Measurements from ENCODE around the gene BBS1. TPM values are rescaled to one million over a fixed set of nuclear protein-coding genes. Genes with fewer than 3 reads are reported as not detected.

BBS1 gene
- total RNA-seq, 1 donor from 2014 or later = 8.2 TPM

DNA sequence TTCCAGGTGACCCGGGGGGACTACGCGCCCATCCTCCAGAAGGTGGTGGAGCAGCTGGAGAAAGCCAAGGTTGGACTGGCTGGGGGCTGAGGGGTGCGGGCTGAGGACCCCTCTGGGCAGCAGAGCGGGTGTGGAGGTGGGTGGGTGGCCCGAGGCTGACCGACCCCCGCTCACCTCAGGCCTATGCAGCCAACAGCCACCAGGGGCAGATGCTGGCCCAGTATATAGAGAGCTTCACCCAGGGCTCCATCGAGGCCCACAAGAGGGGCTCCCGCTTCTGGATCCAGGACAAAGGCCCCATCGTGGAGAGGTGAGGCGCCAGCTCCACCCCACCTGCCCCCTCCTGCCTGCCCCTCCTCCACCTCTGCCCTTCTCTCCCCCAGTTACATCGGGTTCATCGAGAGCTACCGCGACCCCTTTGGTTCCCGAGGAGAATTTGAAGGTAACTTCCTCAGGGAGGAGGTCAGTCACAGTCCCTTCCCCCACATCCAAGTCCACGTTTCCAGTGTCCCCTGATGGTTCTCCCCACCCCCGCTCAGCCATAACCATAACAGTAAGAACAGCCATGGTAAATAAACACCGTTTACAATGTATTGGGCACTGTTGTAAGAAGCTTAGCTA is 19.0 kb upstream of the BBS1 start:
- DNase-seq (ENCODE audit: low read depth) (no peak), FAIRE-seq (no peak)
- TF ChIP-seq, protein P1, sequence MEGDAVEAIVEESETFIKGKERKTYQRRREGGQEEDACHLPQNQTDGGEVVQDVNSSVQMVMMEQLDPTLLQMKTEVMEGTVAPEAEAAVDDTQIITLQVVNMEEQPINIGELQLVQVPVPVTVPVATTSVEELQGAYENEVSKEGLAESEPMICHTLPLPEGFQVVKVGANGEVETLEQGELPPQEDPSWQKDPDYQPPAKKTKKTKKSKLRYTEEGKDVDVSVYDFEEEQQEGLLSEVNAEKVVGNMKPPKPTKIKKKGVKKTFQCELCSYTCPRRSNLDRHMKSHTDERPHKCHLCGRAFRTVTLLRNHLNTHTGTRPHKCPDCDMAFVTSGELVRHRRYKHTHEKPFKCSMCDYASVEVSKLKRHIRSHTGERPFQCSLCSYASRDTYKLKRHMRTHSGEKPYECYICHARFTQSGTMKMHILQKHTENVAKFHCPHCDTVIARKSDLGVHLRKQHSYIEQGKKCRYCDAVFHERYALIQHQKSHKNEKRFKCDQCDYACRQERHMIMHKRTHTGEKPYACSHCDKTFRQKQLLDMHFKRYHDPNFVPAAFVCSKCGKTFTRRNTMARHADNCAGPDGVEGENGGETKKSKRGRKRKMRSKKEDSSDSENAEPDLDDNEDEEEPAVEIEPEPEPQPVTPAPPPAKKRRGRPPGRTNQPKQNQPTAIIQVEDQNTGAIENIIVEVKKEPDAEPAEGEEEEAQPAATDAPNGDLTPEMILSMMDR (IDR thresholded peaks at IDR 0.05; ENCODE audit: insufficient read depth, low read length, severe bottlenecking) = peak; percentile 48
- peaks cover 53% of the 10 kb centered on the region for H3K36me3 ChIP-seq (ENCODE audit: control insufficient read depth, insufficient read depth, low read length)
- no peaks in the 10 kb centered on the region for H3K27me3 ChIP-seq (ENCODE audit: control insufficient read depth, insufficient read depth, low read length)
- no peak overlapping the region for H3K4me3 ChIP-seq (ENCODE audit: low read depth, low read length)

- peak; percentile 64 for FAIRE-seq
- H3K27me3 ChIP-seq (ENCODE audit: control insufficient read depth, insufficient read depth, low read length) = no peaks in the 10 kb centered on the region
- TF ChIP-seq, protein P1 (IDR thresholded peaks at IDR 0.05; ENCODE audit: insufficient read depth, low read length, severe bottlenecking) = no peak
- peaks cover 51% of the 10 kb centered on the region for H3K36me3 ChIP-seq (ENCODE audit: control insufficient read depth, insufficient read depth, low read length)
- no peak for DNase-seq (ENCODE audit: low read depth)
- no peak overlapping the region for H3K4me3 ChIP-seq (ENCODE audit: low read depth, low read length)
Observed at GRCh38 chr11:66492161-66492865, 18.1 kb upstream of the BBS1 start.

GRCh38 chr11:66493130-66493529 is 17.3 kb upstream of the BBS1 start:
- no peak for FAIRE-seq
- Histone ChIP-seq H3K36me3 (ENCODE audit: control insufficient read depth, insufficient read depth, low read length) (peaks cover 47% of the 10 kb centered on the region), H3K27me3 (ENCODE audit: control insufficient read depth, insufficient read depth, low read length) (no peaks in the 10 kb centered on the region)

DNA sequence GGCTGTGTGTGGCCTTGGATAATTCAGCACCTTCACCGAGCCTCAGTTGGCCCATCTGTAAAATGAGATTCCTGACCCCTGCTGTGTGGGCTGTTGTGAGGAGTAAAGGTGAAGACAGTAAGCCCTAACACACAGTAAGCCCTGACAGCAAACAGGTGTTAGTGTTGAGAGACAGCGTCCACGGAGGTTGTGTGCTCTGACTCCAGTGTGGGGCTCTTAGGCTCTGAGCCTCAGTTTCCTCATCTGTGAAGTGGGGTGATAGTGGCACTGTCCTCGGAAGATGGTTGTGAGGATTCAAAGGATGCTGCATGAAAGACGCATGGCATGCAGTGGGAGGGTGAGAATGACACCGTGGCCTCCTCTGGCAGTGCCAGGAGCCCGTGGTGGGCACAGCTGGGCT is 16.0 kb upstream of the BBS1 start:
- DNase-seq (ENCODE audit: low read depth) (no peak), FAIRE-seq (peak; percentile 64)
- Histone ChIP-seq H3K36me3 (ENCODE audit: control insufficient read depth, insufficient read depth, low read length) (peaks cover 43% of the 10 kb centered on the region), H3K27me3 (ENCODE audit: control insufficient read depth, insufficient read depth, low read length) (no peaks in the 10 kb centered on the region), H3K4me3 (ENCODE audit: low read depth, low read length) (no peak overlapping the region)
- TF ChIP-seq, protein P1 (IDR thresholded peaks at IDR 0.05; ENCODE audit: insufficient read depth, low read length, severe bottlenecking) = no peak

More at GRCh38 chr11:66493130-66493529, 17.3 kb upstream of the BBS1 start:
- TF ChIP-seq, protein P1 (IDR thresholded peaks at IDR 0.05; ENCODE audit: insufficient read depth, low read length, severe bottlenecking) = no peak
- no peak for DNase-seq (ENCODE audit: low read depth)
- H3K4me3 ChIP-seq (ENCODE audit: low read depth, low read length) = no peak overlapping the region

DNA sequence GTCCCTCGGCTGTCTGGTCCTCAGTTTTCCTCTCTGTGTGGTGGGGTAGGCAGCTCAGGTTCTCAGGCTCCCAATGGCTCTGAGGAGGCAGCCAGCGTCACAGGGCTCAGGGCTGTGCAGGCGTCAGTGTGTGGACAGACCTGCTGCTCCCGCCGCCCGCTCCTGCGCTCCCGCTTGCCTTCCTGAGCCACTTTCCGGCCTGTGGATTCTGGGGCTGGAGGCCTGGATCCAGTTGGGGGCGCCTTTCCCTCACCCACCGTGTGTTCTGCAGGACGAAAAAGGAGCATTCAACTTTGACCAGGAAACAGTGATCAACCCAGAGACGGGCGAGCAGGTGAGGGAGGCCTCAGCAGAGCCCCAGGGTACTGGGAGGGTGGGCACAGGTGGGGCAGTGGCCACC is 15.5 kb upstream of the BBS1 start:
- H3K27me3 ChIP-seq (ENCODE audit: control insufficient read depth, insufficient read depth, low read length) = no peaks in the 10 kb centered on the region
- DNase-seq (ENCODE audit: low read depth) (no peak), FAIRE-seq (no peak)
- TF ChIP-seq, protein P1 (IDR thresholded peaks at IDR 0.05; ENCODE audit: insufficient read depth, low read length, severe bottlenecking) = no peak
- H3K36me3 ChIP-seq (ENCODE audit: control insufficient read depth, insufficient read depth, low read length) = peaks cover 40% of the 10 kb centered on the region
- no peak overlapping the region for H3K4me3 ChIP-seq (ENCODE audit: low read depth, low read length)

Data from bronchial epithelial cell (primary cell).